Peyer's patch (tissue), 4 donors: Measurements from ENCODE around the gene MS4A1. TPM values are rescaled to one million over a fixed set of nuclear protein-coding genes. Genes with fewer than 3 reads are reported as not detected.
"Not testable (repeated sequence)": the region's sequence is repeated elsewhere in the genome, so short reads cannot be mapped to it uniquely, and the experiment has no call there.

Experiments used
- DNase-seq, 3 donors: peaks; one replicate each; pipeline ENCODE4 v3.0.0-alpha.2; 2017 to 2019
- H3K27ac ChIP-seq, 4 donors: fragments of 200-600 bp; sonication (generic); one replicate each; pipeline ENCODE4 v1.5.1; 2016 to 2019
- H3K27me3 ChIP-seq, 2 donors: fragments of 200-600 bp; sonication (generic); one replicate each; pipeline ENCODE4 v1.5.1; 2019
- H3K36me3 ChIP-seq, 3 donors: fragments of 200-600 bp; sonication (generic); one replicate each; pipeline ENCODE4 v1.5.1; 2016 to 2019
- H3K4me1 ChIP-seq, 4 donors: fragments of 200-600 bp; sonication (generic); one replicate each; pipeline ENCODE4 v1.5.1; 2016 to 2019
- H3K4me3 ChIP-seq, 4 donors: fragments of 200-600 bp; sonication (generic); 1 replicate in 3 of 4; 2 replicates in 1 of 4; pipeline ENCODE4 v1.5.1; 2016 to 2019; ENCODE audit warnings: mild to moderate bottlenecking in 1 of 4
- H3K9me3 ChIP-seq, 4 donors: fragments of 200-600 bp; sonication (generic); one replicate each; pipeline ENCODE4 v1.5.1; 2016 to 2019; ENCODE audit warnings: mild to moderate bottlenecking in 1 of 4
- POLR2A ChIP-seq, 2 donors: fragments of 450-650 bp; IDR thresholded peaks; one replicate each; pipeline ENCODE4 v1.5.1; 2017; ENCODE audit warnings: antibody characterized with exemption in 2 of 2, mild to moderate bottlenecking in 2 of 2, moderate library complexity in 2 of 2
- total RNA-seq, 4 donors: library from RNA; depleted of rRNA; stranded (reverse); fragments of >200 nt; gene quantifications; one replicate each; pipeline ENCODE4 v1.1.0, GENCODE V29; 2016
- TF ChIP-seq, protein P1 (sequence below), 6 experiments: fragments of 450-650 bp in 4 of 6; fragments of 200-600 bp in 2 of 6; sonication (generic) in 1 of 6; IDR thresholded peaks; one replicate each; pipeline ENCODE4 v1.5.1; 2017 to 2019; ENCODE audit warnings: antibody characterized with exemption in 6 of 6, mild to moderate bottlenecking in 3 of 6, moderate library complexity in 1 of 6

The MS4A1 gene
- total RNA-seq, 4 donors from 2014 or later: 3.2 to 260 (median 18.5) TPM; not detected in 1

DNA sequence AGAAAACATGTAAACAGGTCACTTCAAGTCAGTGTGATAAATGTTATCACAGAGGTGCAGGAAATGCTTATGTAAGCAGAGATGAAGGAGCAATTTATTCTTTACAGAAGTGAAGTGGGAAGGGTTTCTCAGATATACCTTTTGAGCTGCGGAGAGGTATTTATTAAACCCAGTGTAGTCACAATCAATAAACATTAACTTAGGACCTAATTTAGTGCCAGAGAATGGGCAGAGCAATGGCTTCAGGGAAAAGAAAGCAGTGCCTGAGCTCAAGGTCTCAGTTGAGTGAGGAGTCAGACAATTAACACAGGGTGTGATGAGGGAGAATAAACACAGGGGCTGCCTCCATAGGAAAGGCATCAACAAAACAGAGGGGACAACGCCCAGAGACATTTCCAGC is 24.4 kb upstream of the MS4A1 start:
- no peak for TF ChIP-seq POLR2A (IDR thresholded peaks at IDR 0.05)
- TF ChIP-seq, protein P1, sequence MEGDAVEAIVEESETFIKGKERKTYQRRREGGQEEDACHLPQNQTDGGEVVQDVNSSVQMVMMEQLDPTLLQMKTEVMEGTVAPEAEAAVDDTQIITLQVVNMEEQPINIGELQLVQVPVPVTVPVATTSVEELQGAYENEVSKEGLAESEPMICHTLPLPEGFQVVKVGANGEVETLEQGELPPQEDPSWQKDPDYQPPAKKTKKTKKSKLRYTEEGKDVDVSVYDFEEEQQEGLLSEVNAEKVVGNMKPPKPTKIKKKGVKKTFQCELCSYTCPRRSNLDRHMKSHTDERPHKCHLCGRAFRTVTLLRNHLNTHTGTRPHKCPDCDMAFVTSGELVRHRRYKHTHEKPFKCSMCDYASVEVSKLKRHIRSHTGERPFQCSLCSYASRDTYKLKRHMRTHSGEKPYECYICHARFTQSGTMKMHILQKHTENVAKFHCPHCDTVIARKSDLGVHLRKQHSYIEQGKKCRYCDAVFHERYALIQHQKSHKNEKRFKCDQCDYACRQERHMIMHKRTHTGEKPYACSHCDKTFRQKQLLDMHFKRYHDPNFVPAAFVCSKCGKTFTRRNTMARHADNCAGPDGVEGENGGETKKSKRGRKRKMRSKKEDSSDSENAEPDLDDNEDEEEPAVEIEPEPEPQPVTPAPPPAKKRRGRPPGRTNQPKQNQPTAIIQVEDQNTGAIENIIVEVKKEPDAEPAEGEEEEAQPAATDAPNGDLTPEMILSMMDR (IDR thresholded peaks at IDR 0.05): no peak
- DNase-seq: no peak
- no peaks in the 10 kb centered on the region for H3K9me3 ChIP-seq
- no peaks in the 10 kb centered on the region for H3K4me1 ChIP-seq
- H3K36me3 ChIP-seq: no peaks in the 10 kb centered on the region
- H3K27me3 ChIP-seq: no peaks in the 10 kb centered on the region
- H3K4me3 ChIP-seq: no peak overlapping the region
- H3K27ac ChIP-seq: no peak overlapping the region

DNA sequence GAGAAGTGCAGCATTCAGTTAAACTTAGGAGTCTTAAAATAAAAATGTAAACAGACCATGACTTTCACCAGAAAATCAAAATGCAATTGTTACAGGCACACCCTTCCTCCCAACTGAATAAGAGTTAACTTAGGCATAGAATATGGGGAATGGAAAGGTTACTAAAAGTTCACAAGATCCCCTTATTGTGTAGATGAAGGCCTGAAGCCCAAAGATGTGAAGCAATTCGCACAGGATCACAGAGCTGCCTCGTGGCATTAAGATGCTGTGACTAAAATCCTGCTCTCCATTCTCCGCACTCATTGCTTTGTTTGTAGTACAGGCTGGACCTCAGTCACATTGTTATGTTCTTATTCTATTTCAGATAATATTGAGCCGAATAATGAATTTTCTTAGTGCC is 22.2 kb upstream of the MS4A1 start:
- H3K4me3 ChIP-seq: no peak overlapping the region
- H3K36me3 ChIP-seq: no peaks in the 10 kb centered on the region
- DNase-seq: no peak
- H3K27me3 ChIP-seq: no peaks in the 10 kb centered on the region
- no peak overlapping the region for H3K27ac ChIP-seq
- no peaks in the 10 kb centered on the region for H3K9me3 ChIP-seq
- H3K4me1 ChIP-seq: no peaks in the 10 kb centered on the region
- TF ChIP-seq, protein P1 (IDR thresholded peaks at IDR 0.05): no peak
- TF ChIP-seq POLR2A (IDR thresholded peaks at IDR 0.05): no peak

DNA sequence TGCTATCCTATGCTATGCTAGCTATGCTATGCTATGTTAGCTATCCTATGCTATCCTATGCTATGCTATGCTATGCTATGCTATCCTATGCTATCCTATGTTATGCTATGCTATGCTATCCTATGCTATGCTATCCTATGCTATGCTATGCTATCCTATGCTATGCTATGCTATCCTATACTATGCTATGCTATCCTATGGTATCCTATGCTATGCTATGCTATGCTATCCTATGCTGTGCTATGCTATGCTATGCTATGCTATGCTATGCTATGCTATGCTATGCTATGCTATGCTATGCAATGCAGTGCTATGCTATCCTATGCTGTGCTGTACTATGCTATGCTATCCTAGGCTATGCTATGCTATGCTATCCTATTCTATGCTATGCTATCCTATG is 8.6 kb upstream of the MS4A1 start:
- Histone ChIP-seq H3K9me3 (no peaks in the 10 kb centered on the region), H3K4me1 (no peaks in the 10 kb centered on the region), H3K36me3 (no peaks in the 10 kb centered on the region), H3K27ac (no peak overlapping the region), H3K27me3 (no peaks in the 10 kb centered on the region), H3K4me3 (no peak overlapping the region)
- TF ChIP-seq POLR2A (IDR thresholded peaks at IDR 0.05): no peak
- TF ChIP-seq, protein P1 (IDR thresholded peaks at IDR 0.05): no peak
- DNase-seq: no peak

DNA sequence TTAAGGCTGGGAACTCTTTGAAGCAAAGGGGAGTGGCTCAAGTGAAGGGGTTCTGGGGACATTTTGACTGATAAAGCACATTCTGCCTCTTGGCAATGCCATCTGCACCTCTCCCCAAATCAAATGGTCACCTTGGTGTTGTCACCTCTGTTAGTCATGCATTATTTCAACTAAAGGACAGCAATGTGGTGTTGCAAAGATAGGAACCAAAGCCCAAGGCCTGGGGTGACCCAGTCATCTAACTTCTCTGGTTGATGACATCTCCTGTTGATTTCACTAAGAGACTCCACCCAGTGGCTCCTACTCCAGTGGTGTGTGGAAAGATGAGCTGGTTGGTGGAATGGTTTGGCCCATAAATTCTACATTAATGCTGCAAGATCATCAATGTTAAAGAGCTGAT is 7.8 kb upstream of the MS4A1 start:
- no peaks in the 10 kb centered on the region for H3K9me3 ChIP-seq
- no peaks in the 10 kb centered on the region for H3K4me1 ChIP-seq
- no peaks in the 10 kb centered on the region for H3K27me3 ChIP-seq
- H3K27ac ChIP-seq: no peak overlapping the region
- no peak for DNase-seq
- no peaks in the 10 kb centered on the region for H3K36me3 ChIP-seq
- H3K4me3 ChIP-seq: no peak overlapping the region
- no peak for TF ChIP-seq POLR2A (IDR thresholded peaks at IDR 0.05)
- TF ChIP-seq, protein P1 (IDR thresholded peaks at IDR 0.05): no peak

DNA sequence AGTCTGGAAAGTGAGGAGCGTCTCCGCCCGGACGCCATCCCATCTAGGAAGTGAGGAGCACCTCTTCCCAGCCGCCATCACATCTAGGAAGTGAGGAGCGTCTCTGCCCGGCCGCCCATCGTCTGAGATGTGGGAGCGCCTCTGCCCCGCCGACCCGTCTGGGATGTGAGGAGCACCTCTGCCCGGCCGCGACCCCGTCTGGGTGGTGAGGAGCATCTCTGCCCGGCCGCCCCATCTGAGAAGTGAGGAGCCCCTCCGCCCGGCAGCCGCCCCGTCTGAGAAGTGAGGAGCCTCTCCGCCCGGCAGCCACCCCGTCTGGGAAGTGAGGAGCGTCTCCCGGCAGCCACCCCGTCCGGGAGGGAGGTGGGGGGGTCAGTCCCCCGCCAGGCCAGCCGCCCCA is 4.5 kb upstream of the MS4A1 start:
- DNase-seq, H3K36me3 ChIP-seq, H3K4me1 ChIP-seq, H3K9me3 ChIP-seq, H3K4me3 ChIP-seq, H3K27me3 ChIP-seq, H3K27ac ChIP-seq: not testable (repeated sequence)

DNA sequence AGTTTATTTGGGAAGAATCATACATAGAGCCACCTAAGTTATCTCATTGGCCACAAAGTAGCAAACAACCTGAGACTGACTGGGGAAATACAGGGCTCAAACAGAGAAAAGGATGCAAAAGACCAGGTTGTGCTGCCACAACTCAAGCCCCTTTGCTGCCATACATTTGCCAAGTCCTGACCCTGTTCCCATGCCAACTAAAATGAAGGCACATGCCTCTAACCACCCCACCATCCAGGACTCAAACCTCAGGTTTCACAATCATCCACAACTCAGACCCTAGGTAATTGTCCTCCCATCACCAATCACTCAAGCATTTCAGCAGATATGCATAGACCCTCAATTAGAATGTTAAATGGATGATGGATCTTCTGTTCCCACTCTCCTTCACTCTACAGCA is 1.4 kb upstream of the MS4A1 start:
- no peaks in the 10 kb centered on the region for H3K36me3 ChIP-seq
- H3K4me1 ChIP-seq: peaks cover 0 to 3% (median 0%) of the 10 kb centered on the region in 4 donors
- peak overlapping the region in 1 of 4 donors; percentile 73 for H3K27ac ChIP-seq
- H3K4me3 ChIP-seq: no peak overlapping the region
- no peaks in the 10 kb centered on the region for H3K9me3 ChIP-seq
- TF ChIP-seq POLR2A (IDR thresholded peaks at IDR 0.05): no peak
- DNase-seq: no peak
- no peaks in the 10 kb centered on the region for H3K27me3 ChIP-seq

DNA sequence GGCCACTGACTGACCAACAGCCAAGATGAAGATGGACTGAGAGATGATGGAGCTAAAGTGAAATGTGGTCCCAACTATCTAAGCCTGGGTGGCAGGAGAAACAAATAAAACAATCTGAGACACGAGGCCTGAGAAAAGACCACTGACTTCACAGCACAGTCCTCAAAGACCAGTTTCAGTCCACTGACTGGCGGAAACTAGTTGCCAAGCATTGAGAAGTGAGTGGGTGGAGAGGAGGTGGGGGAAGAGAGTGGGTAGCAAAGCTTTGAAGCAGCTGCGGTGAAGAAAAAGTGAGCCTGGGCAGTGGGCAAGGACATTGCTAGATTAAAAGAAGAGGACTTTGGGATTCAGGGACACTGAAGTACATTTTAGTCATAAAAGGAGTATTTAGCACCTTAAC is 1.9 kb downstream of the MS4A1 start:
- peak overlapping the region in 2 of 4 donors; percentile 11 to 34 for H3K4me3 ChIP-seq
- no peak for TF ChIP-seq POLR2A (IDR thresholded peaks at IDR 0.05)
- DNase-seq: peak in 2 of 3 donors; percentile 64 to 70
- peaks cover 0 to 3% (median 0%) of the 10 kb centered on the region in 4 donors for H3K4me1 ChIP-seq
- H3K27me3 ChIP-seq: no peaks in the 10 kb centered on the region
- peak overlapping the region in 2 of 4 donors; percentile 58 to 73 for H3K27ac ChIP-seq
- no peaks in the 10 kb centered on the region for H3K9me3 ChIP-seq
- no peaks in the 10 kb centered on the region for H3K36me3 ChIP-seq
